ENCODE results near the gene WNK1.

The WNK1 gene

GRCh38 chr12:958588-959123 is 206.3 kb downstream of the WNK1 start:
- no peak for DNase-seq

Measured in NCI-H1436 treated with DMSO at 0.1 percent for 48 hours (cell line).